Activated CD4-positive, CD25-positive, alpha-beta regulatory T cell treated with anti-CD3 and anti-CD28 coated beads, Interleukin-2, amount 50 U/mL, for 72 hours (primary cell): ENCODE measurements around the gene SERPINB4.

ENCODE experiments used
- DNase-seq: peaks from one replicate; pipeline ENCODE4 v3.0.0; 2021

The SERPINB4 gene

DNA sequence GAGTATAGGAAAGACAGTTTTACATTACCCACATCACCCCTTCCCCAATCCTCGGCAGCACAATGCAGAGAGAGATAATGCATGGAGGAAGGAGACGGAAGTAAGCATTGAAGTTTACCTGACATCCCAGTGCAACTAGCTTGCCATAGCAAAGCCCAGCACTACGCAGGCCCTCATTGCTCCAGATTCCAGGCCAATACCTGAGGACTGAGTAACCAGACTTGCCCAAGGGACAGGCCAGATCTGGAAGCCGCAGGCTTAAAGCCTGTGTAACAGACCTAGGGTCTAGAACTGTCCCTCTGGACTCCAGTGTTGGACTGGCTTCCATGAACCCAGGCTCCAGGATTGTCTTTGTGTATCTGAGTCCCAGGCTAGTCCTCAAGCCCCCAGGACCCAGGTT is 17.6 kb downstream of the SERPINB4 start:
- no peak for DNase-seq

DNA sequence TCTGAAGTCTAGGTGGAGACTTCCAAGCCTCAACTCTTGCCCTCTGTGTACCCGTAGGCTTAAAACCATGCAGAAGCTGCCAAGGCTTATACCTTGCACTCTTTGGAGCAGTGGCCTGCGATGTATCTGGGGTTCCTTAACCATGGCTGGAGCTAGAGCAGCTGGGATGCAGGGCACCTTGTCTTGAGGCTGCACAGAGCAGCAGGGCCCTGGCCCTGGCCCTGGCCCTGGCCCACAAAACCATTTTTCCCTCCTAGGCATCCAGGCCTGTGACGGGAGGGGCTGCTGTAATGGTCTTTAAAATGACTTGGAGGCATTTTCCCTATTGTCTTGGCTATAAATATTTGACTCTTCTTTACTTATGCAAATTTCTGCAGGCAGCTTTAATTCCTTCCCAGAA is 19.2 kb downstream of the SERPINB4 start:
- DNase-seq, result no peak

DNA sequence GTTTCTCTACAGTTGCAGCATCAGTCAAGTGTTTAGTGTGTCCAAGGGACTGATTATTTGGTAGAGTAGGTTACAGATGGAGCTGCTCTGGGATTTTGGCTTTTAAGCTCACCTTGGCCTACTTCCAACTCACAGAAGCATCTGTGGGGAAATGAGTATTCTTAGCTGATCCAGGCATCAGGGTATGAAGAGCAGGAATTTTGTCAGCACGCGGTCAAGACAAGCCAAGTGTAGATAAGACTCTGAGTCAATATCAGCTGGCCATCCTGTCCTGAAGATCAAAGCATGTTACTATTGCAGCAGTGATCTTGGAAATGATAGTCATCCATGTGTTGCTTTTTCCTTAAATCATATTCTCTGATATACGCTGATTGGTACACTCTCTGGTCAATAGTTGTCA is 24.4 kb downstream of the SERPINB4 start:
- DNase-seq, result no peak

DNA sequence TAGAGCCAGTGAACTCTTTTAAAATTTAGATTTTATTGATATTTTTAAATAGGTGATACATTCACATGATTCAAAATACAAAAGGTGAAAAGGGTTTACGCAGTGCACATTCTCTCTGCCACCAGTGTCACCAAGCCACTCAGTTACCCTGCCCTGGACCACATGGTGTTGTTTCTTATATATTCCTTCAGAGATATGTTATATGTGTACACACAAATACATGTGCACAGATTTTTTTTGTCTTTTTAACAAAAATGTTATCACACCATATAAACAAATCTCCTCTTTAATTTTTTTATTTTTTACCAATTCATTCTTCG is 26.2 kb downstream of the SERPINB4 start:
- DNase-seq, result no peak

DNA sequence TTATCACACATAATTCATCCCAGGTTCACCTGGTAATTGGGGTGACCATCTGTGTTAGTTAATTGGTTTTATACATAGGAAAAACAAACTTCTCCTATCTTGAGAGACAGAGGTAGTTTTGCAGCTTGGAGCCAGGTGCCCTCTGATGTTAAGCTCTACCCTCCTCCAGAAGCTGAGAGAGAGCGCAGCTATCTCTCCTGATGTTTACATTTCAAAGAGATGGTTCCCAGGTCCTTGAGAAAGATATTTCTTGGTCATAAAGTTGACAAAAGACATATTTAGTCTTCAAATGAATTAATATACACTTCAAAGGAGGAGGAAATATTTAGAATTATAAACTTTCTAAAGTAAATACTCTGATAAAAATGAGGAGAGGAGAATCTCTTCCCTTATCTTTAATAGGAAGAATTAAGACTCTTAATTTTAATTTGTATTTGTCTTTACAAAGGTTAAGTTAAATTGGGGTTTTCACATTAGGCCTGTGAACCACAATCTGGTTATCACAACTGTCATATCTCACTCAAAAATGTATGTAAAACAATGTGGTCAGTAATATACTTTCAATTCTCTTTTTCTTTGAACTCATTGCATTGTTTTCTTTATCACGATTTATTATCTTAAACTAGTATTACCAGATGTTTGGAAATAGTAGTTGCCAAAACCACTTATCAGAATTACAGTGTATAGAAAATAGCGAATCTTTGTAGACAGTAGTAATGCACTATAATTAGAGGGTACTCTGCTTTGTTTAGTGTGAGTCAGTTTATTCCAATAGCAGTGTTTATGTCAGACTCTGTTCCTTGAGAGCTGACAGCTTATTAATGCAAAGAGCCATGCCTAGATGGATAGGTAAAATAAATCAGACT is 26.8 kb downstream of the SERPINB4 start:
- DNase-seq, result no peak

DNA sequence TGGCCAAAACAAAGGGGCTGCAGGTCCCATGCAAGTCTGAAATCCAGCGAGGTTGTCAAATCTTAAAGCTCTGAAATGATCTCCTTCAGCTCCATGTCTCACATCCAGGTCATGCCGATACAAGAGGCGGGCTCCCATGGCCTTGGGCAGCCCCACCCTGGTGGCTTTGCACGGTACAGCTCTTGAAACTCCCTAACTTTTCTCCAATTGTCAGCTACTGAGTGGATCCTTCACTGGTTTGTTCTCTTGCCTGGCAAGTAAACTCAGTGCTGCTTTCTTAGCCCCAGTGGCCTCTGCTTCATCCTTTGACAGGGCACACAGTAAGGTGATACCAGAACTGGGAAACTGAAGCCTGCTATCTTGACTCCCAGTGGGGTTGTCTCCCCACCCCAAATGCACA is 30.6 kb downstream of the SERPINB4 start:
- DNase-seq, result no peak

DNA sequence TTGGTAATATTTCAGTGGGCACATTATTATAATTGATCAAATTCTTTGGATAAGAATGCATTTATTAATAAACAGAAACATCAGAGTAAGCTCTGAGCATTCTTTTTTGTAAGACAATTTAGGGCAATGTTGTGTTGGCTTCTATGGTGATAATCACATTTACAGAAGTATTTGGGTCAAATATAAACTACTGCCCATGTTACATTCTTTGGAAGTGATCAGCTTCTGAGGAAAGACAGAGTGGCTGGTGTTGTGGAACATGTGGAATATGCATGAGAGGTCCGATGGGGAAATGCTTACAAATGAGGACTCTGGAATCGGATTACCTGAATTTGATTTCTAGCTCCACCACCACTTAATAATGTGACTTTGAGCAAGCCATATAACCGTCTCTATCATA is 37.5 kb downstream of the SERPINB4 start:
- DNase-seq, result no peak

DNA sequence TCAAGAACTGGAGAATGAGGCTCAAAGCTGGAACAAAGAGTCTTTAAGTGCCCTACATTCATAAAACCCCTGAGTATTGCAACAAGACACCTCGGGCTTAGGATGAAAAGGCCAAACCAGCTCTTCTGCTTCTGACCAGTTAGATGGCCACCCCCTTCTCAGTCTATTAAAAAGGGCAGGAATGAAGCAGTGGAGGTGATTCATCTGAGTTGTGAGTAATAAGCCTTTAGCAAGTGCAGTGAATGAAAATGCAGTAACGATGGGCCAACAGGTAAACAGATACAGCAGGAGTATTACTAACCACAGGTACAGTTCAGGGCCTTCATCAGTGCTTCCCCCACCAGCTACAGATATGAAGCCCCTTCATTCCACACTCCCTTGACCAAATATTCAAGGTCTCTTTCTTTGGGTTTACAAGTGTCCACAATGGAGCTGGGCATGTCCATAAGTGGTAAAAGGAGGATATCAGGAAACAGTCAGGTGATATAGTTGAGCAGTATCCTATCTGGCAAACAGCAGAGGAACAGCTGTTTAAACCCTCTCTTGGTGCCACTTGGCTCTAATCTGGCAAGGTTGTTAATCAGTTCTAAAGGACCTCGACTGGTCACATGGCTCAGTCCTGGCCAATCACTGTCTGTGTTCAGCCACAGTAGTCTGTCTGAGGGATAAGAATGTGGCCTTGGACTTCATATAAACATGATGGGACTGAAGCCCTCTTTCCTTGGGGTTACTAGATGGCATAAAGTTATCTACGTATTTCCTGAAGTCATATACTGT is 39.1 kb downstream of the SERPINB4 start:
- no peak for DNase-seq

DNA sequence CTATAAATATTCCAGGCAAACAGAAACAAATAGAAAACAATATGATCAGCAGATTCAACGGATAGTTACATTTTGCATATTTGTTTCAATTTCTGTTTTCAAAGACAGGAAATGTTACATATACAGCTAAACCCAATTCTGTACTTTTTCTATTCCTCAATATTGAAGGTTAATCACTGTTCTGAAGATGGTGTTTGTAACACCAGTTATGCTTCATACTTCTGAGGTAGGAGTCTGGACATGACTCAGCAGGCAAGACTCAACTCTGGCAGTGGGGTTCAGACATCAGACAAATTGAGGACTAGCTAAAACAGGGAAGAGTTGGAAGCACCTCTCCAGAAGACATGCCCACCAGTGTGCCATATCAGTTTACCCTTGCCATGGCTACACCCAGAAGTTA is 40.3 kb downstream of the SERPINB4 start:
- no peak for DNase-seq

DNA sequence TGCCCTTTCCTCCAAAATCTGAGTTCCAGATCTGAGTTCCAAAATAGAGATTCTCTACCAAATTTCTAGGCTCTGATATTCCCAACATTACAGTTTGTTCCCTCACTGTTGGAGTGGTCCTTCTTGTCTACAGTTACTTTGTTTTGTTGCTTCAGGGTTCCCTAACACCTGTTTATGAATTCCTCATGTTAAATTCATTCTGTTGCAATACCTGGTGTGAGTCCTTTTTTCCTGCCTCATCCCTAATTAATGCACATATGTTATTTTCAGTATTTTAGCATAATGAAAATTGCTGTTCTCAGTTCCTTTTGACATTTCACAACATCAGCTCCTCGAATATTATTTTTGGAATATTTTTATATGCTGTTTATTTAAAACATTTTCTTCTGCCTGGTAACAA is 40.7 kb downstream of the SERPINB4 start:
- no peak for DNase-seq

DNA sequence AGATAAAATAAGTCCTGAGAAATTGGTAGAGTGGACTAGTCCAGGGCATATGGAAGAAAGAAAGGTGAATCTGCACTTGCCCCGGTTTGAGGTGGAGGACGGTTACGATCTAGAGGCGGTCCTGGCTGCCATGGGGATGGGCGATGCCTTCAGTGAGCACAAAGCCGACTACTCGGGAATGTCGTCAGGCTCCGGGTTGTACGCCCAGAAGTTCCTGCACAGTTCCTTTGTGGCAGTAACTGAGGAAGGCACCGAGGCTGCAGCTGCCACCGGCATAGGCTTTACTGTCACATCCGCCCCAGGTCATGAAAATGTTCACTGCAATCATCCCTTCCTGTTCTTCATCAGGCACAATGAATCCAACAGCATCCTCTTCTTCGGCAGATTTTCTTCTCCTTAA is 47.1 kb downstream of the SERPINB4 start:
- DNase-seq, result no peak

DNA sequence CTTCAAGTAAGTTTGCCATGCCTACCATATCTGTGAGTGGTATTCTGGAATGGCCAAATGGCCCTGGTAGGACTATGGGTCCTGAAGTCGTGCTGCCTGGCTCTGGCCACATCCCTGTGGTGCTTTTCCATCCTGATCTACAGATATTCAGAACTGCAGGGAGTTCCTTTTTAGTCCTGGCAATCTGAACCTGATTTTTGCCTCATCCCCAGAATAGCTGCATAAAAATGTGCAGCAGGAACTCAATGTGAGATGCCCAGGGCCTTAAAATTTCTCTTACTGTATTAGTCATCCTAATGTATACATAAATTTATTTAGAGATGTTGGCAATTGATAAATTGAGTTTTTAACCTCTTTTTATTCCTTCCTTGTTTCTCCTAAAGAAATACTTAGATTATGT is 51.6 kb downstream of the SERPINB4 start:
- DNase-seq, result no peak

DNA sequence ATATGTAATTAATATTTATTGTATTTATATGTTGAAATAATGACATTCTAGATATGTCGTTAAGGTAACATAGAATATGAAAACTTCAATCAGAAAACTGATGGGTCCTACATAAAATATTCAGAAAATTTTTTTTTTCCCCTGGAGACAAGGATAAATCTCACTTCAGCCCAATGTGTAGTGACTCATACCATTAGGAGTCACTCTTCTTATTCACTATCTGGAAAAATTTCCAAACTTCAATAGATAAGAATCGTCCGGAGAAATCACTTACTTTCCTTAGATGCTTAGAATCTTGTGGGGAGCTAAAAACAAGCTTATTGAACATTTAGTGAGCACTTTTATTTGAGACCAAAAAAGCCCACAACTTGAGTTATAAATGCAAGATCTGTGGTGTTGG is 52.3 kb downstream of the SERPINB4 start:
- no peak for DNase-seq

DNA sequence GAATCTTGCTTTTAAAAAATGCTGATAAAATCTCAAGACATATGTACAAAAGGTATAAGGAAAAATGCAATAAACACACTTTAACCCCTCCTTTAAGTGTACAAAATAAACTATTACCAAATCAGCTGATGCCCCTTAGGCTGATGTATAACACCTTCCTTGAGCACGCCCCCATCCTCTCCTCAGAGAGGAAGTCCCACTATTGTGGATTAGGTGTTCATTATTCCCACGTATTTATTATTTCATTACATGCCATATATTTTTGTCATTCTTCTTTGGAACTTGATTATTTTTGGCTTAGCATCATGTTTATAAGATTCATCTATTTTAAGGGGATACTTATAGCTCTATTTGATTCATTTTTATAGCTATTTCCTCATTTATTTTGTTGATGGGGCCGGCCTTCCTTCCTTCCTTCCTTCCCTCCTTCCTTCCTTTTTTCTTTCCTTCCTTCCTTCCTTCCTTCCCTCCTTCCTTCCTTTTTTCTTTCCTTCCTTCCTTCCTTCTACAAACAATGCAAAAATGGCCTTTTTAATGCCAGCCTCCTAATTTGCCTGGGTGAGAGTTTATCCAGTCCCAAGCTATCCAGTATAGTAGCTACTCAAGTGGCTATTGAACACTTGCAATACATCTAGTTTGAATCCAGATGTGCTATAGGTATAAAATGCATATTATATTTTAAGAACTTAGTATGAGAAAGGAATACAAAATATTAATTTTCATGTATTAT is 52.9 kb downstream of the SERPINB4 start:
- no peak for DNase-seq

DNA sequence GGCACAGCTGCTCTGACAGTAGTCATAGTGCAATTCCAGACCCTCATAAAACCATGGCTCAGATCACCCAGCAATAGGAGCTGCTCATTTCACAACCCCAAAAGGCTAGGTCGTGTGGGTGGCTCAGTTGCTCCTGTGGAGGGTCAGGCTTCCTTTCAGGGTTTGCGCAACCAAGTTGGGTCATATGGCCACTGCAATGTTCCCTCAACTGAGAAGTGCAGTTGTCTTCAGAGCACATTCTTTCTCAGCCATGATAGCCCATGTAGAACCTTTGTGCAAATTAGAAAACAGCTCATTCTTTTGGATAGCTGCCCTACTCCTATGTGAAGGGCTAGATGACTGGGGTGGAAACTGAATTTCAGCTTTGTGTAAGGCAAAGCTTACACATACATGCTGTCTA is 53.7 kb downstream of the SERPINB4 start:
- no peak for DNase-seq

DNA sequence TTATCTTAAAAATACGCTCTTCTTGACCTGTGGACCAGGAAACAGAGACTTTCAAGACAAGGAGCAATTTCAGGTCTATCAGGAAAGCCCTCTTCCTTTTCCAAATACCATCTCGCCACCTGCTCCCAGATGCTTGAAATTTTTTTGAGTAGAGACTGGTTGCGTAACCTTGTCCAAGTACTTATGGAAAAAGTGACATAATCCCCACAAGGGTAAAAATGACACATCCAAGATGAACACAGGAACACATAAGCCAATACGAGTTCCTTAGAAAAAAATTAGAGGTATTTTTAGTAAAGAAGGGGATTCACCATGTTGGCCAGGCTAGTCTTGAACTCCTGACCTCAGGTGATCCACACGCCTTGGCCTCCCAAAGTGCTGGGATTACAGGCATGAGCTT is 55.1 kb downstream of the SERPINB4 start:
- no peak for DNase-seq
